ENCODE measurements around the gene TUFM. TPM values are rescaled to one million over a fixed set of nuclear protein-coding genes. Genes with fewer than 3 reads are reported as not detected.
A peak's percentile ranks its signal among the peaks of the same experiment; 100 is the strongest.

The TUFM gene
- total RNA-seq, 1 experiment from 2014 or later = 198 TPM

DNA sequence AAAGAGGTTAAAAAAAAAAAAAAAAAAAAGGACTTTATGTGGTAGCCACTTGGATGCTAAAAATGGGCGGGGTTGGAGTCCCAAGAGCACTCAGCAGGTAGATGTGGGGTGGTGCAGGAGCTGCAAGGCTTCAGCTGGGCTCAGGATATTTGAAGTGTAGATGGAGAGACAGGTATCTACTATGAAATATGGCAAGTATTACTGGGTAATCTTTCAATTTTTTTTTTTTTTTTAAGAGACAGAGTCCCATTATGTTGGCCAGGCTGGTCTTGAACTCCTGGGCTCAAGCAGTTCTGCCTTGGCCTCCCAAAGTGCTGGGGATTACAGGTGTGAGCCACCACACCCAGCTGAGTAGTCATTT, 7.6 kb downstream of the TUFM start:
- no peak for DNase-seq (ENCODE audit: unreplicated experiment)
- ChIA-PET CTCF (interaction anchor here (1.0 kb wide), 1 partner anchor 107 kb away, joined by 6 read pairs; no protein-coding TSS in a partner anchor), POLR2A (interaction anchor here (1.1 kb wide), 1 partner anchor 16 kb away, joined by 3 read pairs; the partner anchor contains the start of gene ATXN2L)
- intact Hi-C loops (cut with micrococcal nuclease) = no loop called here
- BruUV-seq (replicated peaks) = no TSS peak
- H3K27ac Mint-ChIP-seq (ENCODE audit: low read depth, unreplicated experiment) = no peak overlapping the region
- no peaks in the 10 kb centered on the region for H3K9me3 Mint-ChIP-seq (ENCODE audit: unreplicated experiment)
- no peak overlapping the region for H3K4me3 Mint-ChIP-seq (ENCODE audit: unreplicated experiment)
- TF ChIP-seq CTCF (IDR thresholded peaks at IDR 0.05; ENCODE audit: unreplicated experiment) = no peak
- peaks cover 72% of the 10 kb centered on the region for H3K36me3 Mint-ChIP-seq (ENCODE audit: insufficient read depth, unreplicated experiment)
- no peaks in the 10 kb centered on the region for H3K27me3 Mint-ChIP-seq (ENCODE audit: insufficient read depth, unreplicated experiment)
- peaks cover 5% of the 10 kb centered on the region for H3K4me1 Mint-ChIP-seq (ENCODE audit: insufficient read depth, unreplicated experiment)

- no peak overlapping the region for H3K4me3 Mint-ChIP-seq (ENCODE audit: unreplicated experiment)
- TF ChIP-seq CTCF (IDR thresholded peaks at IDR 0.05; ENCODE audit: unreplicated experiment) = no peak
- intact Hi-C loops (cut with micrococcal nuclease) = no loop called here
- H3K9me3 Mint-ChIP-seq (ENCODE audit: unreplicated experiment) = no peaks in the 10 kb centered on the region
- BruUV-seq (replicated peaks) = no TSS peak
- no peak for DNase-seq (ENCODE audit: unreplicated experiment)
- ChIA-PET POLR2A (interaction anchor here (1.1 to 1.2 kb wide), 2 partner anchors 8 to 16 kb away, joined by 3 to 5 read pairs; partner anchors contain the start of genes ATXN2L and TUFM), CTCF (interaction anchor here (1.0 kb wide), 1 partner anchor 107 kb away, joined by 6 read pairs; no protein-coding TSS in a partner anchor)
- H3K36me3 Mint-ChIP-seq (ENCODE audit: insufficient read depth, unreplicated experiment) = peaks cover 72% of the 10 kb centered on the region
- H3K4me1 Mint-ChIP-seq (ENCODE audit: insufficient read depth, unreplicated experiment) = peaks cover 5% of the 10 kb centered on the region
- no peak overlapping the region for H3K27ac Mint-ChIP-seq (ENCODE audit: low read depth, unreplicated experiment)
- H3K27me3 Mint-ChIP-seq (ENCODE audit: insufficient read depth, unreplicated experiment) = no peaks in the 10 kb centered on the region
Observed at GRCh38 chr16:28837672-28838557, 8.2 kb downstream of the TUFM start.

DNA sequence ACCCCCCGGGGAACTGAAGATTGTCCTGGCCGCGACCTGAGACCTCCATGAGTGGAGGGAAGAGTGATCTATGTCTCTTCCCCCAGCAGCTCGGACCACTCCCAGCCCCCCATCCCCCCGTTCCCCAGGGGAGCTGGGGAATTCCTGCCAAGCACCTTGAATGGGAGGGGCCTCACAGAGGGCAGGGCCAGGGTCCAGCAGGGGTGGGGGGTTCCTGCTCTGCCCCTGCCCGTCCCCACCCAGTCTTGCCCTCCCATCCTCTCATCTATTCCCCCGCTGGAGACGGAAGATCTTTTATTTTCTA, 9.4 kb downstream of the TUFM start:
- ChIA-PET POLR2A (interaction anchor here (1.2 kb wide), 1 partner anchor 10 kb away, joined by 5 read pairs; the partner anchor contains the start of gene TUFM), CTCF (no interaction called here)
- no peak for TF ChIP-seq CTCF (IDR thresholded peaks at IDR 0.05; ENCODE audit: unreplicated experiment)
- no peaks in the 10 kb centered on the region for H3K9me3 Mint-ChIP-seq (ENCODE audit: unreplicated experiment)
- H3K4me3 Mint-ChIP-seq (ENCODE audit: unreplicated experiment) = no peak overlapping the region
- H3K27me3 Mint-ChIP-seq (ENCODE audit: insufficient read depth, unreplicated experiment) = no peaks in the 10 kb centered on the region
- no peak for DNase-seq (ENCODE audit: unreplicated experiment)
- H3K36me3 Mint-ChIP-seq (ENCODE audit: insufficient read depth, unreplicated experiment) = peaks cover 72% of the 10 kb centered on the region
- no peak overlapping the region for H3K27ac Mint-ChIP-seq (ENCODE audit: low read depth, unreplicated experiment)
- BruUV-seq (replicated peaks) = TSS peak; percentile 37
- intact Hi-C loops (cut with micrococcal nuclease) = no loop called here
- peaks cover 5% of the 10 kb centered on the region for H3K4me1 Mint-ChIP-seq (ENCODE audit: insufficient read depth, unreplicated experiment)

- ChIA-PET POLR2A (interaction anchor here (1.0 to 1.2 kb wide), 2 partner anchors 9 to 10 kb away, joined by 4 to 5 read pairs; partner anchors contain the start of gene TUFM), CTCF (no interaction called here)
- no peak overlapping the region for H3K27ac Mint-ChIP-seq (ENCODE audit: low read depth, unreplicated experiment)
- no TSS peak for BruUV-seq (replicated peaks)
- H3K27me3 Mint-ChIP-seq (ENCODE audit: insufficient read depth, unreplicated experiment) = no peaks in the 10 kb centered on the region
- peaks cover 5% of the 10 kb centered on the region for H3K4me1 Mint-ChIP-seq (ENCODE audit: insufficient read depth, unreplicated experiment)
- no peak overlapping the region for H3K4me3 Mint-ChIP-seq (ENCODE audit: unreplicated experiment)
- no peak for DNase-seq (ENCODE audit: unreplicated experiment)
- intact Hi-C loops (cut with micrococcal nuclease) = no loop called here
- H3K9me3 Mint-ChIP-seq (ENCODE audit: unreplicated experiment) = no peaks in the 10 kb centered on the region
- TF ChIP-seq CTCF (IDR thresholded peaks at IDR 0.05; ENCODE audit: unreplicated experiment) = no peak
- peaks cover 74% of the 10 kb centered on the region for H3K36me3 Mint-ChIP-seq (ENCODE audit: insufficient read depth, unreplicated experiment)
Observed at GRCh38 chr16:28835864-28836760, 10.0 kb downstream of the TUFM start.
